ENCODE results near the gene CAMK1D. TPM values are rescaled to one million over a fixed set of nuclear protein-coding genes. Genes with fewer than 3 reads are reported as not detected.

Gene CAMK1D
- polyA plus RNA-seq, 1 donor (not counting 4 experiments of a cell fraction or from before 2014, with no cell fraction given), result 0.76 TPM

GRCh38 chr10:12406764-12407400 lies 57.5 kb downstream of the CAMK1D start:
- H3K4me3 ChIP-seq (ENCODE audit: control insufficient read depth in 2 of 3, extremely low read depth in 1 of 3, insufficient read depth in 2 of 3, low read depth in 1 of 3, low read length in 3 of 3), result no peak overlapping the region
- dilution Hi-C loops (cut with MboI; ENCODE audit: extremely low pct_ligation_motif_present, low sequenced_read_pairs), result no loop called here
- H3K4me1 ChIP-seq (ENCODE audit: control insufficient read depth, extremely low read depth, insufficient read depth, low read length), result no peaks in the 10 kb centered on the region
- H3K27ac ChIP-seq (ENCODE audit: control insufficient read depth, insufficient read depth, low read length), result no peak overlapping the region
- H3K9ac ChIP-seq (ENCODE audit: control insufficient read depth, extremely low read depth, insufficient read depth, low read length), result no peak overlapping the region
- DNase-seq (ENCODE audit: low read depth, low spot score) (no peak), FAIRE-seq (no peak)
- H3K9me1 ChIP-seq (ENCODE audit: control insufficient read depth, extremely low read depth, insufficient read depth, low read length), result no peaks in the 10 kb centered on the region
- H2AFZ ChIP-seq (ENCODE audit: control insufficient read depth, low read length), result no peak overlapping the region
- no peak for TF ChIP-seq CTCF (optimal IDR thresholded peaks at IDR 0.05 in 1 of 3, IDR thresholded peaks at IDR 0.05 in 1 of 3, conservative IDR thresholded peaks at IDR 0.05 in 1 of 3; ENCODE audit: extremely low read depth in 1 of 3, insufficient read depth in 2 of 3, low read length in 3 of 3)
- no peak overlapping the region for H3K4me2 ChIP-seq (ENCODE audit: control insufficient read depth, extremely low read depth, insufficient read depth, low read depth, low read length)
- no peaks in the 10 kb centered on the region for H3K36me3 ChIP-seq (ENCODE audit: control insufficient read depth in 2 of 2, extremely low read depth in 1 of 2, insufficient read depth in 2 of 2, low read length in 2 of 2)
- H3K79me2 ChIP-seq (ENCODE audit: control insufficient read depth, insufficient read depth, low read length), result no peaks in the 10 kb centered on the region
- H3K27me3 ChIP-seq (ENCODE audit: control insufficient read depth, extremely low read depth, insufficient read depth, low read length), result peaks cover 5% of the 10 kb centered on the region
- H3K9me3 ChIP-seq (ENCODE audit: control insufficient read depth, low read depth, low read length), result no peaks in the 10 kb centered on the region
- no peaks in the 10 kb centered on the region for H4K20me1 ChIP-seq (ENCODE audit: control insufficient read depth, extremely low read depth, insufficient read depth, low read length)

- no peak overlapping the region for H3K27ac ChIP-seq (ENCODE audit: control insufficient read depth, insufficient read depth, low read length)
- FAIRE-seq (no peak), DNase-seq (ENCODE audit: low read depth, low spot score) (no peak)
- no peaks in the 10 kb centered on the region for H3K79me2 ChIP-seq (ENCODE audit: control insufficient read depth, insufficient read depth, low read length)
- H3K9me3 ChIP-seq (ENCODE audit: control insufficient read depth, low read depth, low read length), result no peaks in the 10 kb centered on the region
- TF ChIP-seq EZH2 (IDR thresholded peaks at IDR 0.05; ENCODE audit: low read length), result no peak
- no peak for TF ChIP-seq CTCF (optimal IDR thresholded peaks at IDR 0.05 in 1 of 3, IDR thresholded peaks at IDR 0.05 in 1 of 3, conservative IDR thresholded peaks at IDR 0.05 in 1 of 3; ENCODE audit: extremely low read depth in 1 of 3, insufficient read depth in 2 of 3, low read length in 3 of 3)
- no peak overlapping the region for H2AFZ ChIP-seq (ENCODE audit: control insufficient read depth, low read length)
- no peaks in the 10 kb centered on the region for H3K36me3 ChIP-seq (ENCODE audit: control insufficient read depth in 2 of 2, extremely low read depth in 1 of 2, insufficient read depth in 2 of 2, low read length in 2 of 2)
- H3K9me1 ChIP-seq (ENCODE audit: control insufficient read depth, extremely low read depth, insufficient read depth, low read length), result no peaks in the 10 kb centered on the region
- no peak overlapping the region for H3K4me3 ChIP-seq (ENCODE audit: control insufficient read depth in 2 of 3, extremely low read depth in 1 of 3, insufficient read depth in 2 of 3, low read depth in 1 of 3, low read length in 3 of 3)
- no peak overlapping the region for H3K9ac ChIP-seq (ENCODE audit: control insufficient read depth, extremely low read depth, insufficient read depth, low read length)
- H3K4me1 ChIP-seq (ENCODE audit: control insufficient read depth, extremely low read depth, insufficient read depth, low read length), result no peaks in the 10 kb centered on the region
- H4K20me1 ChIP-seq (ENCODE audit: control insufficient read depth, extremely low read depth, insufficient read depth, low read length), result no peaks in the 10 kb centered on the region
- H3K27me3 ChIP-seq (ENCODE audit: control insufficient read depth, extremely low read depth, insufficient read depth, low read length), result peaks cover 5% of the 10 kb centered on the region
- H3K4me2 ChIP-seq (ENCODE audit: control insufficient read depth, extremely low read depth, insufficient read depth, low read depth, low read length), result no peak overlapping the region
- dilution Hi-C loops (cut with MboI; ENCODE audit: extremely low pct_ligation_motif_present, low sequenced_read_pairs), result no loop called here
These were observed 59.1 kb downstream of the CAMK1D start for GRCh38 chr10:12408472-12408871.

Measured in keratinocyte (primary cell).